CD4-positive, alpha-beta T cell treated with Interleukin-6 for 4 hours (primary cell): ENCODE results near the gene DCAF12.
A peak's percentile ranks its signal among the peaks of the same experiment; 100 is the strongest.

Source experiments
- DNase-seq: peaks from one replicate; pipeline ENCODE4 v3.0.0-alpha.2; 2020; ENCODE audit warnings: mixed read lengths

The DCAF12 gene

DNA sequence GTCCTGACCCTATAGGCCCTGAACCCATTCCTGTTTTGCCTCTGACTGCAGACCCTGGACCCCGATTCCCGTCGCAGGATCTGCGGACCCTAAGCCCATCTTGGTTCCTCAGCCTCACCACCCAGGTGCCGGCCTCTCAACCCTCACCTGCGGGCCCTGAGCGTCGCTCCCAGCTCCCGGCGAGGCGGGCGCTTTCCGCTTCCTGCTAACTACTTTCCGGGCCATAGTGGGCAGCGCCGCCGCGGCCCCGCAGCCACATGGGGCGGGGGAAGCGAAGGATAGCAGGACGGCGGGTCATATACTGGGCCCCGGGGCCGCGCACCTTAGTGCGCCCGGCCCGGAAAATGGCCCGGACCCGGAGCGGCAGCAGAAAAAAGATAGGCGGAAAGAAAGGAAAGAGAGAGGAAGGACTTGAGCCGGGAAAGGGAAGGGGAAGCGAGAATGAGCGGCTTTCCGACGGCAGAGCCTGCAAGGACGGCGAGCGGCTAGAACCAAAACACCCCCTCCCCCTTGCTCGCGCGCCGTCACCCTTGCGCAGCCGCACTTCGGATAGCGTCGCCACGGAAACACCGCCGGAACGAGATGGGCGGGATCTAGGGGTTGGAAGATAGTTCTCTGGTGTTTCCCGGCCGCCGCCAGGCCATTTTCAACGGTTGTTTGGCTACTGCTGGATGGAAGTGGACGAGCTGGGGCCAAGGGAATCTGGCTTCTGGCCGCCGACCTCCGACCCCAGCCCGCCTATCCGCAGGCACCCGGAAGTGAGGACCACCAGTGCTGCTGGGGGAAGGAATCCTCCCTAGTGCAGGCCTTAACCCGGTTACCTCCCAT, at the start of gene DCAF12:
TSS of gene DCAF12 (minus strand) at position 492 of the 828 bp plus-strand sequence. CDS start at position 225, 267 bp downstream.
- peak; percentile 92 for DNase-seq

DNA sequence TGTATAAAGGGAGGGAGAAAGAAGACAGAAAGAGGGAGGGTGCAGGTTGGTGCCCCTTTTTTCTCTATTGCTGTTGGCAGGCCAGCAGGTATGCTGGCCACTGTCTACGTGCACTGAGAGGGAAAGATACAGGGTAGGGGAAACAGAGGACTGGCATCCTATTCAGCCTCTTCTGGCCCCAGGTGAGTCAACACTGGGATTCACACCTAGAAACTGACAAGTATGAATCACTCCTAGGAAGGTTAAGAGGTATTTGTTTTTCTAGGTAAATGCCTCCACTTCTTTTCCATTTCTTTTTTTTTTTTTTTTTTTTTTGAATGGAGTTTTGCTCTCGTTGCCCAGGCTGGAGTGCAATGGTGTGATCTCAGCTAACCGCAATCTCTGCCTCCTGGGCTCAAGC, 49.6 kb upstream of the DCAF12 start:
- DNase-seq: no peak

DNA sequence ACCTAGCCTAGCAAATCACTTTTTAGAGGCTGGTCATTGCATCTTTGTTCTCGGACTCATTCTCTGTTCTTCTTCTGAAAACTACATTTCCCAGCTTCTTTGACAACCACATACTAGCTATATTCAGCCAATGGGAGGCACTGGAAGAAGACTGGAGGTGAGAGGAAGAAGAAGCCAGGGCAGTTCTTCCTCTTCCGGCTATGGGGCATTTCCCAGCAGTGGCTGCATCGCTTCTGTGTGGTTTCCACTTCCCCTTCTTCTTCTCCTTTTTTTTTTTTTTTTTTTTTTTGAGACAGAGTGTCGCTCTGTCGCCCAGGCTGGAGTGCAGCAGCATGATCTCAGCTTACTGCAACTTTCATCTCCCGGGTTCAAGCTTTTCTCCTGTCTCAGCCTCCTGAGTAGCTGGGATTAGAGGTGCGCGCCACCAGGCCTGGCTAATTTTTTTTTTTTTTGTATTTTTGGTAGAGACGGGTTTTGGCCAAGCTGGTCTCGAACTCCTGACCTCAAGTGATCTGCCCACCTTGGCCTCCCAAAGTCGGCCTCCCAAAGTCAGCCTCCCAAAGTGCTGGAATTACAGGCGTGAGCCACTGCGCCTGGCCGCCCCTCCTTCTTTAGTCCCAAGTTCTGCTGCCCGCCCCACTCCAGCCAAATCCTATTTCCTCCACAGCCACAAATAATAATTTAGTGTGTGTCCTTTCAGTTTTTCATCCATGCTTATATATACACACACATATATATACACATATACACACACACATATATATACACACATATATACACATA, 45.4 kb upstream of the DCAF12 start:
- peak; percentile 70 for DNase-seq

DNA sequence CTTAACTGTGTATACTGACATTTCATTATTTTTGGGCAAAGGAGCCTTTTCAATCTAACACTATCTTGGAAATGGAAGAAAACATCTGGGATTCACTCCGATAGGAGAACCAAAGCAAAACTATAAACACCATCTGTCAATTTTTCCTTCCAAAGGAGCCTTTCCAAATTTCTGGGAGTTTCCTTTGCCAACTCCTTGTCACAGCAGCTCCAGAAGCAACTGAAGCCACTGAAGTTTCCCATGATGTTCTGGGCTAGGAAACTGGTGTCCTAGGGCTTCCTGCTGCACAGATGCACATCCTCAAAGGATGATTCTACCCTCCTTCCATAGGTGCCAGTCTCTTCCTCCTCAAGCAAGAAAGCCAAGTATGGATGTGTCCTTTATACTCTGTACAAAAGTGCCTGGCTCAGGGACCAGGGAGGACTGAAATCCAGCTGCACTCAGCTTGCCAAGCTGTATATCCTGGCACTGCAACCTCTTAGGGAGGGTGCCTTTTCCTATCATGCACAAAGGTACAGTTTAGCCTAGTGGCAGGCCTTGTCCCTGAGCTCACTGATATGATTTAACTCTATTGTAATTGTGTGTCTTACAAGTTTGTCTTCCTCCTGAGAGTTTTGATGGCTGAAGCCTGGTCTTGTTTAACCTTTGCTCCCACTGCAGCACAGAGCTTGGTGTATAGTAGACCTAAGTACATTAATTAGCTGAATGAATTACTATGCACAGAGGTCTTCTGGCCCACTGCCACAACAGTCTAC, 43.9 kb upstream of the DCAF12 start:
- no peak for DNase-seq

DNA sequence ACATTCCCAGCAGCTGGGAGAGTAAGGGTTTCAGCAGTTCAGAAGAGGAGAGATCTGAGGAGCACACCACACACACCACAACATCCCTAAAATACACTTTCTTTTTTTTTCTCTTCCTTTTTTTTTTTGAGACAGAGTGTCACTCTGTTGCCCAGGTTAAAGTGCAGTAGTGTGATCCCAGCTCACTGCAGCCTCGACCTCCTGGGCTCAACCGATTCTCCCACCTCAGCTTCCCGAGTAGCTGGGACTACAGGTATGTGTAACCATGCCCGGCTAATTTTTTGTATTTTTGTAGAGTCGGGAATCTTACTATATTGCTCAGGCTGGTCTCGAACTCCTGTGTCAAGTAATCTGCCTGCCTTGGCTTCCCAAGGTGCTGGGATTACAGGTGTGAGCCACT, 42.6 kb upstream of the DCAF12 start:
- no peak for DNase-seq

DNA sequence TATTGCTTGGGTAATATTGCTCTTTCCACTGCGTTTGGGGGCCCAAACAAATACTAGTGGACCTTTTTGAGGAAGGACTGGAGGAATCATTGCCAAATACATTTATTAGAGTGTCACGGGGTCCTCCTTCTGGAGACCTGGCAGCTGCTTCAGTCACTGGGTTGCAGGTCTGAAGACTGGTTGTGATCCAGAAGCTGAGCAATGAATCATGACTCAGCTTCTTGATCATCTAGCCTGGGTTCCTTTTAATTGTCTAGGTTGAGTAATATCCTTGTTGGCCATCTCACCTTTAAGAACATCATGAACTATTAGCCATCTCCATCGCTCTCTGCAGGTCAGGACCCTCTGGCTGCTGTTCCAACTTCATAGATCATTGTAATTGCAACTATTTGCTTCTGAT, 36.9 kb upstream of the DCAF12 start:
- DNase-seq: no peak

DNA sequence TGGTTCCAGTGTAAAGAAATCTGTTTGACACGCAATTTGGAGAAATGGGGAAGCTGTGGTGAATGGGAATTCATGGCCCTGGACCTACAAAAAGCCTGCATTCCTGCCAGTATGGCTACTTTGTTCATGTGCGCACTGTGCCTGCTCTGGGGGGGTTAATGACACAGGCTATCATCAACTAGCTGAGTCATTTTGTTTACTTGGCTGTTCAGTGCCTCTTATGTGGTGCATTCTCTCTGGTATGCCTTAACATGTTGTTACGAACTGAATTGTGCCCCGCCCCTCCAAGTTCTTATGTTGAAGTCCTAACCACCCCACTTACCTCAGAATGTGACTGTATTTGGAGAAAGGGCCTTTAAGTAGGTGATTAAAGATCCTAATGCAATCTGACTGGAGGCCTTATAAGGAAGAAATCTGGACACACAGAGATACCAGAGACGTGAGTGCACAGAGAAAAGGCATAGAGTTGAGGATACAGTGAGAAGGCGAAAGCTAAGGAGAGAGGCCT, 31.9 kb upstream of the DCAF12 start:
- DNase-seq: no peak

DNA sequence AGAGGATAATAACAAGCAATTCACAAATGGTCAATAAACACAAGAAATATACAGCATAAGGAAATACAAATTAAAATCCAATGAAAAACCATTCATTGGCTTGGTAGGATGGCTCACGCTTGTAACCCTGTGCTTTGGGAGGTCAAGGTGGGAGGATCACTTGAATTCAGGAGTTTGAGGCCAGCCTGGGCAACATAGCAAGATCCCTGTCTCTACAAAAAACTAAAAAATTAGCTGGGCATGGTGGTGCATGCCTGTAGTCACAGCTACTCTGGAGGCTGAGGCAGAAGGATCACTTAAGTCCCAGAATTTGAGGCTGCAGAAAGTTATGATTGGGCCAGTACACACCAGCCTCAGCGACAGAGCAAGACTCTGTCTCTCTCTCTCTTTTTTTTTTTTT, 31.4 kb upstream of the DCAF12 start:
- no peak for DNase-seq

DNA sequence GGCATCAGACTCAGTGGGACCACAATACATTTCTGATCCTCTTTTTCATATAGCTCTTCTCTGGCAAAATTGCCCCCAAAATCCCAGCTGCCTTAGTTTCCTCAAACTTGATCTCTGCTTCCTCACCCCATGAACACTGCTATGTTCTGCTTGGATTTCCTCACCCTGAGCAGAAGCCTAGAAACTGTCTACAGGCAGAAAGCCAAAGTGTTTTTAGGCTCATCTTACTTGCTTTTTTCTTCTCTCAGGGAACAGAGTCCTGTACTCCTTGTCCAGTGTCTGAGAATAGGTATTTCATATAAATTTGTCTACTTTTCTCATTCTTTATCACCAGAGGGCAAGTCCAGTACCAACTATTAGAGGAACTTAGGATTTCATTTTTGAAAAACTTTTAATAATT, 30.8 kb upstream of the DCAF12 start:
- no peak for DNase-seq

DNA sequence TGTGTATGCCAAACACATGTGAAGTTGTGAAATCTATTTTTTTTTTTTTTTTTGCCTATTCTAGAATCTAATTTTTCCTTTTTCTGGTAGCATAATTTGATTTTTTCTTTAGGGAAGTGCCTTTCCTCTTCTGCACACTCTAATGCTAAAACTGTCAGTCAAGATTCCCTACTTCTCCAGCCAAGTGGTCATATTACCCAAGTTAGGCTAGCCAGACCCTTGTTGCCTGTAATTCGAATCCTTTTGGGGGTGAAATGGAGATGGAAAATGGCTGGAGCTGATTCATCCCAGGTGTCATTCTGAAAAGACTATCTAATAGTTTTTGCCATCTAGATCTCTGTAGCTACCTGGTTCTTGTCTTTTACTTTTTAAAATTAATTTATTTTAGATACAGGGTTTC, 27.6 kb upstream of the DCAF12 start:
- no peak for DNase-seq

DNA sequence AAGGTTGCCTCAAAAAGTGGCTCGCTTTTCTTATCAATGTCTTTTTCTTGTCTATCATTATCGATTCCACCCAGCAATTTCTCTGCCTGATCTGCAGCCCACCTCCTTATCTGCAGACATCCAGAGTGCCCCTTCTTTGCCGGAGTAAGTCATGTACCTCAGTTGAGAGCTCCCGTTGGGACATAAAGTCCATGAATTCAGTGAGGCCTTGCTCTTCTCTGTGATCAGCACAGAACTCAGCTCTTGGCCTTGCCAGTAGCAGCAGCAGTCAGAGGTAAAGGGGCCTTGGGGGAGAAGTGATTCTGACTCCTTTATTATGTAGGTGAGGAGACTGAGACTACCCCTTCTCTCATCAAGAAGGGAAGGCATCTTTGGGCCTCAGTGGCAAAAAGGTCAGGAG, 24.9 kb upstream of the DCAF12 start:
- no peak for DNase-seq

DNA sequence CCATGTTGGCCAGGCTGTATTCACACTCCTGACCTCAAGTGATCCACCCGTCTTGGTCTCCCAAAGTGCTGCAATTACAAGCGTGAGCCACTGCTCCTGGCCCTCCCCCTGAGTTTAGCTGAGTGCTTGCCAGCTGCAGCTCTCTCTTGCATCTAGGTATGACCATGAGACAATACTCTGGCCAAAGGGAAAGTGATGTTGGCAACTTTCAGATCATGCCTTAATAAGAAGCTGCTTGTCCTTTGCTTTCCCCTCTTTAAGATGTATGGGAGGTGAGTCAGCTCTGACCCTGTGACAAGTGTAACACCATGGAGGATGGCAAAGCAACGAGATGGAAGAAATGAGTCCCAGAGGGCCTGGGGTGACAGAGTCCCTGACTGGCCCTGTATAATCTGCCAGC, 18.7 kb upstream of the DCAF12 start:
- no peak for DNase-seq

DNA sequence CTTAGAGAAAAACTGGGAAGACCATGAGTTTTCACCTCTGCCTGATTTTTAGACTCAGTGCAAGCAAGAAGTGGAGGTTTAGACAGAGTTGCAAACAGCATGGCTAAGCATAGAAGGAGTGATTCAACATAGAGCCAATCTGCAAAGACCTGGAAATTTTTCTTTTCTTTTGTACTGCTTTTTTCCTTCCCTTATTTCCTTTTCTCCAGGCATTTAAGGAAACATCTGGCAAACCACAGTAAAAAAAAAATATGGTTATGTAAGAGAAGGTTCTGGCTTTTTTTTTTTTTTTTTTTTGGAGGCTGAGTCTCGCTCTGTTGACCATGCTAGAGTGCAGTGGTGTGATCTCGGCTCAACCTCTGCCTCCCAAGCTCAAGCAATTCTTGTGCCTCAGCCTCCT, 16.6 kb upstream of the DCAF12 start:
- no peak for DNase-seq

DNA sequence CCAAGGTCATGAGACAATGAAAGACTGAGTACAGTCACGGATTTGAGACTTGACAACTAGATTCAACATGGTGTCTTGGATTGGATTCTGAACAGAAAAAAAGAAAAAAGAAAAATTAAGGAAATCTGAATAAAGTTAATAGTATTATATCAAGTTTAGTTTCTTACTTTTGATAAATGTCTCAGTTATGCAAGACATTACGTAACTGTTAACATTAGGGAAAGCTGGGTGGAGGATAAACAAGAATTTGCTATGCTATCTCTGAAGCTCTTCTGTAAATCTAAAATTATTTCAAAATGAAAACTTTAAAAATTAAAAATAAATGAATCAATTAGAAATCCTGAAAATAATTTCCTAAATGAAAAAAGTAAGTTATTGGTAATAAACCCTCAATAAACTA, 14.4 kb upstream of the DCAF12 start:
- DNase-seq: no peak

DNA sequence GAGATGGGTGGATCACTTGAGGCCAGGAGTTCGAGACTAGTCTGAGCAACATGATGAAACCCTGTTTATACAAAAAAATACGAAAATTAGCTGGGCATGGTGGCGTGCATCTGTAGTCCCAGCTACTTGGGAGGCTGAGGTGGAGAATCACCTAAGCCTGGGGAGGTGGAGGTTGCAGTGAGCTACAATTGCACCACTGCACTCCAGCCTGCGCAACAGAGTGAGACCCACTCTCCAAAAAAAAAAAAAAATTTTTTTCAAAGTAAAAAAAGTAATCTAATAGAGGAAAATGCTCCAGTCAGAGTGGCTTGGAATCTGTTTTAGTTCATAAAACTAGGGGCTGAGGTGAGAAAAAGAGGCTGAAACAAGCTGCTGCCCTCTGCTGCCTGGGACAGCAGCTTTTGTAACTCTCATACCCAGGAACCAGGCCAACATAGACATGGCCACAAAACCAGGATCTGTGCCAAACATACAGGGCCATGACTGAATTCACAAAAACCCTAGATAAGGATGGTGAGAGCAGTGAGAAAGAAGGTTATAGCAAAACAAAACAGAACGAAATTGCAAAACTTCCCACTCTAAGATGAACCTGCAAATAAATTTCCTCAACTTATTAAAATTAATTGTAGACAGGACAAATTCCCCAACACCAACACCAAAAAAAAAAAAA, 13.1 kb upstream of the DCAF12 start:
- DNase-seq: no peak

DNA sequence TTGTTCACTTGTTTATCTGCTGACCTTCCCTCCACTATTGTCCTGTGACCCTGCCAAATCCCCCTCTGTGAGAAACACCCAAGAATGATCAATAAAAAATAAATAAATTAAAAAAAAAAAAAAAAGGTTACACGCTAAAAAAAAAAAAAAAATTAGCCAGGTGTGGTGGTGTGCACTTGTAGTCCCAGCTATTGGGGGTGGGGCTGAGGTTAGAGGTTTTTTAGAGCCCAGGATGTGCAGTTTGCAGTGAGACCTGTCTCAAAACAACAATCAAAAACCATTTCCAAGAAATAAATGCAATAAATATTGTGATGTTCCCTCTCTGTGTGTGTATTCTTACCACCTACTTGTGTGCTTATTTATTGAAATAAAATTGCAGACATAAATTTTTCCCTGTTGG, 12.1 kb upstream of the DCAF12 start:
- peak; percentile 13 for DNase-seq

DNA sequence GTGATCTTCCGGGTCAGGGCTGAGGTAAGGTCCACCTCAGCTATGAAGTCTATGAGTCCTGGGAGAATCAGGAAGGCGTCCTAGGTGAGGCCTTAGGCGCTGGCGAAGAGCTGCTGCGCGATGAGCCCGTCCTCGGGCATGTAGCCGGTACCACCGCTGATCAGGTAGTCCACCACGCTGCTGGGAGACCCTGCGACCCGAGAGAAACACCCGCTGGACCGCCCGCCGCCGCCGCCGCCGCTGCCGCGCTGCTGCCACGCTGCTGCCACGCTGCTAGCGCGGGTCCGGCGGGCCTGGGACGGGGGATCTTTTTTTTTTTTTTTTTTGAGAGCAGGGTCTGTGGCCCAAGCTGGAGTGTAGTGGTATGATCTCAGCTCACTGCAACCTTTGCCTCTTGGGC, 8.0 kb upstream of the DCAF12 start:
- DNase-seq: no peak

DNA sequence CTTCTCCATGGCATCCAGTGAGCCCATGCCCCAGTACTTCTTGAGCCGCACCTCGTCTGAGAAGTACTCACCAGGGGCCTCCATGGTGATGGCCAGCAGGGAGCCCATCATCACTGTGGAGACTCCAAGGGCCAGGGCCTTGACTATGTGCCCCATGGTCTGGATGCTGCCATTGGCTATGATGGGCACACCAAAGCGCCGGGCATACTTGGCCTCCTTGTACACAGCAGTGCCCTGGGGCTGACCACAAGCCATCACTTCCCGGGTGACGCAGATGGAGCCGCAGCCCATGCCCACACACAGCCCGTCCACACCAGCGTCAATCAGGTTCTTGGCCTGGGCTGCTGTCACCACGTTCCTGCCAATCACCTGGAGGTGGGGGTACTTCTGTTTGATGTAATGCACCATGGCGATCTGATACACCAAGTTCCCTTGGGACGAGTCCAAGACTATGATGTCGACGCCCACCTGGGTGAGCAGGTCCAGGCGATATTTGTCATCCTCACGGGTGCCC, 7.0 kb upstream of the DCAF12 start:
- DNase-seq: no peak

DNA sequence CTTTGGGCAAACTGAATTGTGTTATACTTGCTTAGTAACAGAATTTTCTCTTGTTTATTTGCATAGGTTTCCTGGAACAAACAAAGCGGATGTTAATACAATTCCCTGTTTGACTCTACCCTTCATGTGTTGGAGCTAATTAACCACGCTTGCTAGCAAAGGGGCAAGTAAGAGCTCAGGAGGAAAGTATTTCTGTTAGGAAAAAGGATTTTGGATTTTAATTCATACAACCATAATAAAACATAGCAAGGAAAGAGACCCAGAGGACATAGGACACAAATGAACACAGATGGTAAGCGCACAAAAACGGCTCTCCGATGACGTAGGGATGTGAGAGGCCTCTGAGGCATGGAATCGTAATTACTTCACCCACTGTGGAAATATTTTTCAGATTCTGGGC, 5.1 kb upstream of the DCAF12 start:
- DNase-seq: no peak

DNA sequence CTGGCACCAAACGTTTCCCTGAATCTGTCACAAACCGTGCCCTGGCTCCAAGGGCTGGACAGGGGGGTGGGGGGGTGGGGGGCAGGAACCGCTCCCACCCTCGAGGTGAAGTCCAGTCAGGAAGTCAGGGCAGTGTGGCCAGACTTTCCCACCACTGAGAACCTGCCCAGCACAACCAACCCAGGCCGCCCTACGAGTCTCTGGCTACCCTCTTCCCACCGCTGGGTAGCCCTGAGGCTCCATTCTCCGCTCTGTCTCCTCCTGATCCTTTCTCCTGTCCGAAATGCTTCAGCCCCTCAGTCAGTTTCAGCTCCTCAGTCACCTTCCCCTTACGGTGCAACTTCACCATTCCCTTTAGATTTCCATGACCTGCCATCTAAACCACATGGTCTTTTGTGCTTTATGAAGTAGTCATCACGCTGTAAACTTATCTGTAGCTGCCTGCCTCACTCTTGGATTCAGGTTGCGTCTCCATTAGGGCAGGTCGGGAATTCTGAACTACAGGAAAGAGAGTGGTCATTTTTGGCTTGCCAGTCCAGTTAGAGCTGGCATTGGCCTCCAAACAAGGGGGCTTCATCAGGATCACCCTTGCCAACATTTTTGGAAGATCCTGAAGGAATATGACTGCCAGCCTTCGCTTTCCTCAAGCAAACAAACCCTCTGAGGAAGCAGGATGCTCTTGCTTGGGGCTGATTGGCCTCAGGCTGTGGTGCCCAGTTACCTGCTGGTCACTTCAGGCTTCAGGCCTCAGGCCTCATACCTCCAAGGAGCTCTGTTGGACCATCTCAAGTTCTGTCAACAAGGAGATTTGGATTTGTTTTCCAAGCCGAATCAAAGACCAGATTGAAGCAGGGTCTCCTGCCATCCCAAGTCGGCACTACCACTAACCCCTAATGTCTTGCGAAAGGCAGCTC, 794 bp upstream of the DCAF12 start:
- no peak for DNase-seq

DNA sequence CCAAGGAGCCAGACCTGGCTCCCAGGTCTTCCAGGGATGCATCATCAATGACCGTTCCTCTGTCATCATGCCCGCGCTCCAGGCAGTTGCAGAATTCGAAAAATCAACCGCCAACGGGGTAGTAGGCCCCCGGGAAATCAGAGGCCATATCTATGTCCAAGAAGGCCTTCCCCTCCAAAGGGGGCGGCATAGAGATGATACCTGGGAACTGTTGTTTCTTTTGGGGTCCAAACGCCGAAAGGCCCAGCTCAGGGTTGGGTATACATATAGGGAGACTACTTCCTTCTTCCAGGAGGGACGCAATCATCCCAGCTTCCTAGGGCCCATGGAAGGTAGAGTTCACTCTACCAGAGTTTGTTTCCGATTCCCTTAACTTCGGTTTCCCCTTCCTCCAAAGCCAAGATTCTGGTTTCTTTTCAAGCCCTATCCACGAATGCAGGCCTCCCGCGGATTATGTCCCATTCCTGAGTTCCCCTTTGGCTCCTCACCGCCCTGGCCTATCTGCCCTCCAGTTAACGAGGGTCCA, 754 bp downstream of the DCAF12 start:
- DNase-seq: no peak
